GM12891 (cell line): ENCODE results near the gene NSD1.

Experiments used
- POLR2A ChIP-seq: IDR thresholded peaks from 2 replicates; pipeline ENCODE4 v1.6.1; 2011; ENCODE audit warnings: low read depth, low read length, control low read depth
- POLR2AphosphoS5 ChIP-seq: IDR thresholded peaks from 2 replicates; pipeline ENCODE4 v1.6.1; 2011; ENCODE audit warnings: low read depth, low read length, control low read depth
- TAF1 ChIP-seq: IDR thresholded peaks from 2 replicates; pipeline ENCODE4 v1.6.1; 2011; ENCODE audit warnings: low read depth, low read length, control low read depth

DNA sequence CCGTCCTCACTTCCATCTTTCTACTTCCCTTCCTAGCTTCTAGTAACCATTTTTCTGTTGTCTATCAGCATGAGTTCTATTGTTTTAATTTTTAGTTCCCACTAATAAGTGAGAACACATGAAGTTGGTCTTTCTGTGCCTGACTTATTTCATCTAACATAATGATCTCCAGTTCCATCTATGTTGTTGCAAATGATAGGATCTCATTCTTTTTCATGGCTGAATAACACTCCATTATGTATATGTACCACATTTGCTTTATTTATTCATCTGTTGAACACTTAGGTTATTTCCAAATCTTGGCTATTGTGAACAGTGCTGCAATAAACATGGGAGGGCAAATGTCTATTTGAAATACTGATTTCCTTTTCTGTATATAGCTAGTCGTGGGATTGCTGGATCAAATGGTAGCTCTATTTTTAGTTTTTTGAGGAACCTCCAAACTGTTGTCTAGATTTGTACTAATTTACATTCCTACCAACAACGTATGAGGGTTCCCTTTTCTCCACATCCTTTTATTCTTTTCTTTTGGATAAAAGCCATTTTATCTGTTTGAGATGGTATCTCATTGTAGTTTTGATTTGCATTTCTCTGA, 50.3 kb downstream of the NSD1 start:
- no peak for TF ChIP-seq POLR2A
- TF ChIP-seq POLR2AphosphoS5 = no peak
- no peak for TF ChIP-seq TAF1
